Measurements from ENCODE around the gene NOXO1.

Gene NOXO1

GRCh38 chr16:2009791-2010510, 28.7 kb upstream of the NOXO1 start, which contains the start of gene ZNF598:
Gene ZNF598, minus strand, starts transcription at chr16:2009821.
- DNase-seq: peak; percentile 73 to 77

DNA sequence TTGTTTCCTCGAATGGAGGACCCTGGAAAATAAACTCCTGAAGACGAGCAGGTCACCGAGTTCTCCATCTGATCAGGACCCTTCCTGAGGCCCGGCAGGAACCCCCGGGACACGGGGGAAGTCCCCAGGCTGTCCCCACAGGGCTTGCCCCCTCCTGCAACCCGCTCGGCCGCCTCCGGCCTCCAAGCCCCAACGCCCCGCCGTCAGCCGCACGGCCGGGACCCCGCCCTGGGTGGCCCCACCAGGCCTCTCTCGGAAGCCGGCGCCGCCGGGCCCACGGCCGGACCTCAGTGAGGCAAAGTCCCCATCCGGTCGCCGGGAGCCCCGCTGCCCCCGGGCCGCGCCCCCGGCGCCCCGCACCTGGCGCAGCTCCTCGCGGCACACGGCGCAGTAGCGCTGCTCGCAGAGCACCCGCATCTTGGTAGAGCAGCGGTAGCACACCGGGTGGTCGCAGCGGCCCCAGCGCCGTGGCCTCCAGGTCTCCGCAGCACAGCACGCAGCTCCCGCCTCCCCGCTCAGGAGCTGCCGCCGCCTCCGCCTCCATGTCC, 28.0 kb upstream of the NOXO1 start:
- DNase-seq: no peak

DNA sequence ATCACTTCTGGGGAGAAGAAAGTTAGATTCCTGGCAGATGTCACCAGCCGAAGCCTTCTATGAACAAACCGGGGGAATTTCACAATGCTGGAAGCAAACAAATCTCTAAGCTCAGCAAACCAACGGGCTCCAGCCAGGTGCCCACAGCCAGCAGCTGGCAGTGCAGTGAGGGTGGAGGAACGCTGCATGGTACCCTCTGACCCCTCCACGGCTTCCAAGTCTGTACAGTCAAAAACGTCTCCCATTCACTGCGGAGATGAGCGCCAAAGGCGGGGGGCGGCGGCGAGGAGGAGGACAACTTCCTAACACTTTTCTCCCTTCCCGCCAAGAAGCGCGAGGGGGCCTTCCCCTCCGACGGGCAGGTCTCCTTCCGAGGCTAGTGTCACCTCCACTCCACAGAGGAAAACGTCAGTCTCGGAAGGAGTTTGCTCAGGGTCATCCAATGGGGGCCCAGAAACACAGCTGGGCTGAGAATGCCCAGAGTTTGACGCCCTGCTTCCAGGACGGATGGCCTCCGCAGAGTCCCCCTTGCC, 27.4 kb upstream of the NOXO1 start:
- DNase-seq: no peak

- DNase-seq: no peak
Measured at GRCh38 chr16:2008009-2008526, 26.8 kb upstream of the NOXO1 start.

- DNase-seq: no peak
Measured at GRCh38 chr16:2007081-2007836, 26.0 kb upstream of the NOXO1 start.

GRCh38 chr16:2006317-2006716, 25.0 kb upstream of the NOXO1 start:
- DNase-seq: no peak

- no peak for DNase-seq
Measured at GRCh38 chr16:2005646-2006045, 24.4 kb upstream of the NOXO1 start.

GRCh38 chr16:2004795-2005517, 23.7 kb upstream of the NOXO1 start:
- no peak for DNase-seq

DNA sequence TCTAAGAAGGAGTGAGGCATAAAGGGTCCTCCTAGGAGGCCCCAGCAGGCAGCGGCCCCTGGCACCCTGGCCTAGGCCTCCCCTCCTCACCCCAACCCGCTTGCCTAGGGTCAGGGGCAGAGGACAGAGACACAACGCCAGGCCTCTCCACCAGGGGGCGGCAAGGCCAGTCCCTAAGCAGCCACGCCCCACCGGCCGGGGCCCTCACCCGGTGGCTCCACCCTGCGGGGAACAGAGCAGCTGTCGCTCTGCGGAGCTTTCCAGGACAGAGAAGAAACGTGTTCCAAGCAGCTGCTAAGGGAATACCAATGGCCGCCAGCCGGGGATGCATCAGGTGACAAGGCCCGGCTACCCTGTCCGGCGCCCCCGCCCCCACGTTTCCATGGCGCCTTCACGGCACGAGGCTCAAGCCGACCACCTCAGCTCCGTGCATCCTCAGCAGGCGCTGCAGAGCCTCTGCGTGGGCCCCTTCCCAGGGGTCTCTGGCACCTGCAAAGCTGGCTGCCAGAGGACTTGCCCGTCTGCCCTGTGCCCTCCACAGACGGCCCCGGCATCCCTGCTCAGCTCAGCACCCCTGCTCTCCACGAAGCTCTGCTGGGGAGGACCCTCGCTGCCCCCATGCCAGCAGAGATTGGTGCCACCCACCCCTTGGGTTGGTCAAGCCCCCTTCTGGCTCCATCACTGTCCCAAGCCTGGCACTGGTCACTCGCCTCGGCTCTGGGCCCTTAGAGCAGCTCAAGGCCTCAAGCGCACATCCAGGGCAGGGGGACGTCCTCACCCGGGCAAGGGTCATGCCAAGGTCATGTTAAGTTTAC, 22.8 kb upstream of the NOXO1 start:
- peak; percentile 85 to 86 for DNase-seq

- no peak for DNase-seq
Measured at GRCh38 chr16:2003231-2003826, 22.1 kb upstream of the NOXO1 start.

- no peak for DNase-seq
Measured at GRCh38 chr16:2002406-2003230, 21.3 kb upstream of the NOXO1 start.

- DNase-seq: no peak
Measured at GRCh38 chr16:2001456-2002355, 20.4 kb upstream of the NOXO1 start.

- no peak for DNase-seq
Measured at GRCh38 chr16:2001035-2001434, 19.8 kb upstream of the NOXO1 start.

DNA sequence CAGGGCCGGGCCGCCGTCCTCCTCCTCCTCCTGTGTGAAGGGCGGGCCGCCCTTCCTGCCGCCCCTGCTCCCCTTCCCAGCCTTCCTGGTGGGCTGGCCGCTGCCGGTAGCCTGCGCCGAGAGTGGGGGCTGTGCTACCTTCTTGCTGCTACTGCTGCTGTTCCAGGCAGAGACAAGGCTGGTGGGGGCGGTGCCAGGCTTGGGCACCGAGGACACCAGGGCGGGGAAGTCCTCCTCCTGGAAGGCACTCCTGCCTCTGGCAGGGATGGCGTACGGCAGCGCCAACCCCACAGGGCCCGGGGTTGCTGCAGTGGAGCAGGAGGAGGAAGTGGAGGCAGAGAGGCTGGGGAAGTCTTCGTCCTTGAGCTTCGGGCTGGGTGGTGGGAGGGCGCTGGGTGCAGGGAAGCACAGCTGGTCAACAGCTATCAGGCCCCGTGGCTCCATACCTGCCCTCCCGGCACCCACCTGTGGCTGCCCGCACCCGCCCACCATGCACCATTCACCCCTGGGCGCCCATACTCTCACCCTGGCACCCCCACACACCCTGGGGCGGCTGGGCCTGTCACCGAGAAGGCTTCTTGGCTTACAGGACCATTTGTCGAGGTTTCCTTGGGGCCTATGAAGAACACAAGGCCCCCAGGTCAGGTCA, 18.7 kb upstream of the NOXO1 start:
- no peak for DNase-seq

GRCh38 chr16:1998852-1999801, 17.9 kb upstream of the NOXO1 start:
- no peak for DNase-seq

GRCh38 chr16:1998360-1998835, 17.1 kb upstream of the NOXO1 start:
- no peak for DNase-seq

DNA sequence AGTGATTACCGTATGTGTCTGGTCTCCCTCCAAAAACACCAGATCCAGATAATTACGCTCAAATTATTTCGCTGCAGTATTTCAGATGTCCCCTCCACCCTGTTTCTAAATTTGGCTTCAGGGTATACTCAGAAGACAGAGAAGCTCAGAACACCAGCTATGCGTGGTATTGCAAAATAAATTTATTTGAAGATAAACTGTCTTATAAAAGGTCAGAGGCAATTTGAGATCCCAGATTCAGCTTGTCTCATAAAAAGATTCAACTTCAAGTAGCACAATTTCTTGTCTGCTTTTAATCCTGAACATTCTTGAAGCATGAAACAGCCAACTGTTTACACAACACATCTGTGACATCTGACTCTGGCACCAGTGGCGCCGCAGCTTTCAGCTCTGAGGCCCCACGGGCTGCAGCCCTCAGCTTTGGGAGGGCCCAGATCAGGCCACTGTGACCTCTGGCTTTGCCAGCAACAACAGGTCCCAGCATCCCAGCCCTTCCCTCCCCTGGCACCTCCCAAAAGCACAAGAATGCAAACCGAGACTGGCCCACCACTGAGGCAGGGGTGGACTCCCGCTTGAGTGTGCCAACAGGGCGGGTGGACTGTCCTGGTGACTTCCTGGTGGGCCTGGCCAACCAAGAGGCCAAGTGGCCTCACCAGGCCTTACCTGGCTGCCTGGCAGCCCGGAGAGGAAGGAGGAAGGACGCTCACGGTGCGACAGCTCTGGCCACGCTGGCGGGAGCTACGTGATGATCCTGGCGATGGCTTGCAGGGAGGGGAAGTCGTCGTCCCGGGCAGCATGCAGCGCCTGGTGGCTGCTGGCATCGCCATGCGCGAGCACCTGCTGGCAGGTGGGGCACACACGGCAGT, 16.5 kb upstream of the NOXO1 start:
- no peak for DNase-seq
